Lung (tissue), 12 donors: ENCODE measurements around the gene TMEM63C. TPM values are rescaled to one million over a fixed set of nuclear protein-coding genes. Genes with fewer than 3 reads are reported as not detected.

ENCODE experiments used
- ATAC-seq: fragments of 200-7000 bp; cut with Tn5 transposase; one replicate; pipeline ENCODE4 v1.9.1; 2020; ENCODE audit warnings: moderate number of reproducible peaks; ENCODE audit not compliant: insufficient read depth, low FRiP score
- DNase-seq, 3 donors: peaks; one replicate each; pipeline ENCODE4 v3.0.0-alpha.2; 2013 to 2017
- H3K27ac ChIP-seq, 2 donors: one replicate each; pipeline ENCODE4 v1.5.1; 2013; ENCODE audit warnings: mild to moderate bottlenecking in 2 of 2, moderate library complexity in 2 of 2, control low read depth in 1 of 2, inconsistent platforms in 1 of 2, low read depth in 1 of 2, low read length in 1 of 2
- H3K27me3 ChIP-seq, 3 donors: one replicate each; pipeline ENCODE4 v1.5.1; 2013; ENCODE audit warnings: low read length in 2 of 3; ENCODE audit not compliant: control insufficient read depth in 3 of 3, insufficient read depth in 3 of 3
- H3K36me3 ChIP-seq, 4 donors: one replicate each; pipeline ENCODE4 v1.5.1; 2013; ENCODE audit warnings: low read length in 4 of 4, mild to moderate bottlenecking in 1 of 4, moderate library complexity in 1 of 4; ENCODE audit not compliant: control insufficient read depth in 4 of 4, insufficient read depth in 4 of 4
- H3K4me1 ChIP-seq, 5 donors: one replicate each; pipeline ENCODE4 v1.5.1; 2013; ENCODE audit warnings: low read length in 5 of 5, mild to moderate bottlenecking in 2 of 5, moderate library complexity in 1 of 5; ENCODE audit not compliant: control insufficient read depth in 5 of 5, insufficient read depth in 5 of 5
- H3K4me3 ChIP-seq: one replicate; pipeline ENCODE4 v1.5.1; 2013; ENCODE audit warnings: mild to moderate bottlenecking, control low read depth, moderate library complexity
- H3K9ac ChIP-seq, 2 donors: one replicate each; pipeline ENCODE4 v1.5.1; 2013; ENCODE audit warnings: low read length in 2 of 2, control low read depth in 1 of 2; ENCODE audit not compliant: insufficient read depth in 1 of 2
- H3K9me3 ChIP-seq, 4 donors: one replicate each; pipeline ENCODE4 v1.5.1; 2013; ENCODE audit warnings: low read length in 3 of 4, mild to moderate bottlenecking in 1 of 4, moderate library complexity in 1 of 4; ENCODE audit not compliant: control insufficient read depth in 4 of 4, insufficient read depth in 3 of 4
- CTCF ChIP-seq: IDR thresholded peaks from 2 replicates; pipeline ENCODE4 v1.5.1; 2012; ENCODE audit warnings: mild to moderate bottlenecking; ENCODE audit errors: control extremely low read depth, extremely low read depth
- WGBS, 2 donors: extraction: QIAGEN DNeasy Blood & Tissue Kit; methylation state at CpG; one replicate each; pipeline ENCODE4 v1.1.7; 2013; 5-methylcytosine and 5-hydroxymethylcytosine counted together
- polyA plus RNA-seq, 2 donors: library from polyadenylated mRNA; stranded (reverse); fragments of 200-250 nt; gene quantifications; one replicate each; pipeline ENCODE4 v1.2.1, GENCODE V29; 2013
- total RNA-seq, 2 donors: library from RNA; depleted of rRNA in 1 of 2; stranded (reverse); fragments of >200 nt in 1 of 2; gene quantifications; one replicate each; pipeline ENCODE4 v1.2.1, GENCODE V29; 2014 to 2021
- donor health status: control.
- donor health status: control.
- donor health status: Bipolar disorder and iron deficiency.
- donor health status: healthy.
- donor health status: DM: yes; HTN: yes; CAD: no.

TMEM63C gene
- total and polyA plus RNA-seq, 4 donors = 0.20 to 1.2 (median 0.45) TPM

GRCh38 chr14:77270361-77271112, 88.9 kb downstream of the TMEM63C start:
- Histone ChIP-seq H3K27me3 (peaks cover 14 to 41% (median 21%) of the 10 kb centered on the region in 3 donors), H3K9ac (no peak overlapping the region), H3K36me3 (no peaks in the 10 kb centered on the region), H3K4me1 (peaks cover 0 to 7% (median 0%) of the 10 kb centered on the region in 5 donors), H3K4me3 (no peak overlapping the region), H3K27ac (no peak overlapping the region), H3K9me3 (peaks cover 0 to 17% (median 2%) of the 10 kb centered on the region in 4 donors)
- no peak for TF ChIP-seq CTCF
- no peak for ATAC-seq
- 4 to 6% methylated on average over 42 to 84 of the region's 84 CpGs for WGBS, 2 donors
- no peak for DNase-seq

- ATAC-seq = no peak
Measured at GRCh38 chr14:77271113-77271710, 89.6 kb downstream of the TMEM63C start, which contains the start of gene NGB. Gene NGB (minus strand): TSS chr14:77271206. CDS start chr14:77270937, 269 bp downstream.

DNA sequence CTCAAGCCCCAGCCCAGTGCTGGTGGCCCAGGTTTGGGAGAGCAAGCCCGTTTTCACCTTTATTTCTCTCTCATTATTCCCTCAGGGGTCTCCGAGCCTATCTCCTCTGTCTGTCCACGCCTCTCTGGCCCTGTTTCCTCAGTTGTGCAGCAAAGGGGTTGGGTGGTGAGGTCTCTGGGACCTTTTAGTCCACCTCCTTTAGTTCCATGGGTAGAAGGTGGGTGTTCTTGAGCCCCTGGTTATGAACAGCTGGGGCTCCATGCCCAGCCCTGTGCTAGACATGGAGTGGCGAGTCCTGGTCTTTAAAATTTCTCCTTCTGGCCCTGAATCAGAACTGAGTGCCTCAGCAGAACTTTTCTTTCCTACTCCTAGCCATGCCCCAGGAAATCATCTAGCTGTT, 90.7 kb downstream of the TMEM63C start:
- Histone ChIP-seq H3K27me3 (peaks cover 14 to 38% (median 21%) of the 10 kb centered on the region in 3 donors), H3K9me3 (peaks cover 0 to 19% (median 2%) of the 10 kb centered on the region in 4 donors), H3K4me1 (peaks cover 0 to 7% (median 0%) of the 10 kb centered on the region in 5 donors), H3K9ac (no peak overlapping the region), H3K27ac (no peak overlapping the region), H3K4me3 (no peak overlapping the region), H3K36me3 (peaks cover 0 to 7% (median 2%) of the 10 kb centered on the region in 4 donors)
- no peak for TF ChIP-seq CTCF
- 85 to 90% methylated on average over 4 of the region's 4 CpGs for WGBS, 2 donors
- DNase-seq (no peak), ATAC-seq (no peak)

More at GRCh38 chr14:77271113-77271710, 89.6 kb downstream of the TMEM63C start, which contains the start of gene NGB:
- WGBS, 2 donors = 16 to 18% methylated on average over 36 to 38 of the region's 38 CpGs
- DNase-seq = no peak
- peaks cover 0 to 17% (median 2%) of the 10 kb centered on the region in 4 donors for H3K9me3 ChIP-seq
- peaks cover 14 to 41% (median 21%) of the 10 kb centered on the region in 3 donors for H3K27me3 ChIP-seq
- no peak for TF ChIP-seq CTCF
- no peak within 1 kb of the TSS for H3K9ac ChIP-seq
- peaks cover 0 to 7% (median 0%) of the 10 kb centered on the region in 5 donors for H3K4me1 ChIP-seq
- H3K27ac ChIP-seq = no peak within 1 kb of the TSS
- no peak within 1 kb of the TSS for H3K4me3 ChIP-seq
- no peaks in the 10 kb centered on the region for H3K36me3 ChIP-seq
